Testis (tissue), 2 donors: ENCODE results near the gene AUTS2.

Experiments used
- POLR2A ChIP-seq: fragments of 450-650 bp; IDR thresholded peaks from one replicate; pipeline ENCODE4 v1.6.1; 2017; ENCODE audit warnings: antibody characterized with exemption, mild to moderate bottlenecking, moderate library complexity
- TF ChIP-seq, protein P1 (sequence below), 3 experiments: fragments of 450-650 bp in 2 of 3; fragments of 200-600 bp in 1 of 3; sonication (generic) in 1 of 3; IDR thresholded peaks; one replicate each; pipeline ENCODE4 v1.5.1; 2016 to 2019; ENCODE audit warnings: antibody characterized with exemption in 3 of 3, mild to moderate bottlenecking in 2 of 3, moderate library complexity in 1 of 3

DNA sequence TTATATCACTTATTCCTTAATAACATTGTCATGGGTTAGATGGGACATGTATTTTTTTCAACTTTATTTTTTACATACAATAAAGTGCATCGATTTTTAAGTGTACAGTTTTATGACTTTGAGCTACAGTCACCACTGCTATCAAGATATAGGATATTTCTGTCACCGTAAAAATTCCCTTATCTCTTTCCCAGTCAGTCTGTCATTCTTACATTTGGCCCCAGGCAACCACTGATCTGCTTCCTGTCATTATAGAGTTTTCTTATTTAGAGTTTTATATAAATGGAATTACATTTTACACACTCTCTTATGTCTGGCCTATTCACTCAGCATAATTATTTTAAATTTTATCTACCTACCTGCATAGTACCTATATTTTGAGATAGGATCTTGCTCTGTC lies 145.2 kb downstream of the AUTS2 start:
- TF ChIP-seq, protein P1, sequence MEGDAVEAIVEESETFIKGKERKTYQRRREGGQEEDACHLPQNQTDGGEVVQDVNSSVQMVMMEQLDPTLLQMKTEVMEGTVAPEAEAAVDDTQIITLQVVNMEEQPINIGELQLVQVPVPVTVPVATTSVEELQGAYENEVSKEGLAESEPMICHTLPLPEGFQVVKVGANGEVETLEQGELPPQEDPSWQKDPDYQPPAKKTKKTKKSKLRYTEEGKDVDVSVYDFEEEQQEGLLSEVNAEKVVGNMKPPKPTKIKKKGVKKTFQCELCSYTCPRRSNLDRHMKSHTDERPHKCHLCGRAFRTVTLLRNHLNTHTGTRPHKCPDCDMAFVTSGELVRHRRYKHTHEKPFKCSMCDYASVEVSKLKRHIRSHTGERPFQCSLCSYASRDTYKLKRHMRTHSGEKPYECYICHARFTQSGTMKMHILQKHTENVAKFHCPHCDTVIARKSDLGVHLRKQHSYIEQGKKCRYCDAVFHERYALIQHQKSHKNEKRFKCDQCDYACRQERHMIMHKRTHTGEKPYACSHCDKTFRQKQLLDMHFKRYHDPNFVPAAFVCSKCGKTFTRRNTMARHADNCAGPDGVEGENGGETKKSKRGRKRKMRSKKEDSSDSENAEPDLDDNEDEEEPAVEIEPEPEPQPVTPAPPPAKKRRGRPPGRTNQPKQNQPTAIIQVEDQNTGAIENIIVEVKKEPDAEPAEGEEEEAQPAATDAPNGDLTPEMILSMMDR (IDR thresholded peaks at IDR 0.05) = no peak
- no peak for TF ChIP-seq POLR2A
